ENCODE data around the gene ACTL6B.

Gene ACTL6B

DNA sequence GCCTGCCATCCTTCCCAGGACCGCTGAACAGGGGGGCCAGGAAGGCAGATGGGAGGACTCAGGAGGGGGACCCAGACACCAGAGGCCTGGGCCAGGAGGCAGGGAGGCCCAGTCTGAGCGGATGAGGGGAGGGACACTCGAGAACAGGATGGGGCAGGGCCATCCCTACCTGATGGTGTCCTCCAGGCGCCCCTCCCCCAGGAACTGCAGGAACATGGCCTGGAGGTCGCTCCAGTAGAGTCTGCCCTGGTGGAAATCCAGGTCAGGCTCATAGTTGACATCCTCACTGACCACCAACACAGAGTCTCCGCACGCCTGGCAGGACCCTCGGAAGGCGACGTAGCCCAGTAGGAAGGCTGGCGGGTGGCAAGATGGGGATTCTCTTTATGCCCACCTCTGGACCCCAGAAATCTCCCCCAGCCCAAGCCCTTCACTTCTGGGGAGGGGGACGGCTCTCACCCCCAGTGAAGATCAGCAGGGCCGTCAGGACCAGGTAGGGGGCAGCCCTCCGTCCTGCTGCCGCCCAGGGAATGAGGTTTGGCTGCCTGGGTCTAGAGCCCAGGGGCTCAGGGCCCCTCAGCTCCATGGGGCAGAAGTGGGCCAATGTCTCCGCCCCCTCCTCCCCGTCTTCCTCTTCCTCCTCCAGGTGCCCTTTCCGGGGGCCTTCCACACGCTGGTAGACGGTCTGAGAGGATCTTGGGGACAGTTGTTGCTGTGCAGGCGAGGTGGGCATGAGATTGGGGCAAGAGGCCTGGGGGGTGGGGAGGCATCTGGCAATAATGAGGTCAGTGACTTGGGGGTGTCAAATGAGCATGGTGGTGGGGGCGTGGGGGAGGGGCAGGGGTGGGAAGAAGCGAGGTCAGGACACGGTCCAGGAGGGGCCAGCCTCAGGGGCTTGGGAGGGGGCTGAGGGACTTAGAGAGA, 15.5 kb downstream of the ACTL6B start:
- H3K27ac ChIP-seq = no peak overlapping the region
- TF ChIP-seq, protein P1, sequence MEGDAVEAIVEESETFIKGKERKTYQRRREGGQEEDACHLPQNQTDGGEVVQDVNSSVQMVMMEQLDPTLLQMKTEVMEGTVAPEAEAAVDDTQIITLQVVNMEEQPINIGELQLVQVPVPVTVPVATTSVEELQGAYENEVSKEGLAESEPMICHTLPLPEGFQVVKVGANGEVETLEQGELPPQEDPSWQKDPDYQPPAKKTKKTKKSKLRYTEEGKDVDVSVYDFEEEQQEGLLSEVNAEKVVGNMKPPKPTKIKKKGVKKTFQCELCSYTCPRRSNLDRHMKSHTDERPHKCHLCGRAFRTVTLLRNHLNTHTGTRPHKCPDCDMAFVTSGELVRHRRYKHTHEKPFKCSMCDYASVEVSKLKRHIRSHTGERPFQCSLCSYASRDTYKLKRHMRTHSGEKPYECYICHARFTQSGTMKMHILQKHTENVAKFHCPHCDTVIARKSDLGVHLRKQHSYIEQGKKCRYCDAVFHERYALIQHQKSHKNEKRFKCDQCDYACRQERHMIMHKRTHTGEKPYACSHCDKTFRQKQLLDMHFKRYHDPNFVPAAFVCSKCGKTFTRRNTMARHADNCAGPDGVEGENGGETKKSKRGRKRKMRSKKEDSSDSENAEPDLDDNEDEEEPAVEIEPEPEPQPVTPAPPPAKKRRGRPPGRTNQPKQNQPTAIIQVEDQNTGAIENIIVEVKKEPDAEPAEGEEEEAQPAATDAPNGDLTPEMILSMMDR (IDR thresholded peaks at IDR 0.05) = no peak
- no peak for TF ChIP-seq ZFX (IDR thresholded peaks at IDR 0.05; ENCODE audit: borderline replicate concordance)

DNA sequence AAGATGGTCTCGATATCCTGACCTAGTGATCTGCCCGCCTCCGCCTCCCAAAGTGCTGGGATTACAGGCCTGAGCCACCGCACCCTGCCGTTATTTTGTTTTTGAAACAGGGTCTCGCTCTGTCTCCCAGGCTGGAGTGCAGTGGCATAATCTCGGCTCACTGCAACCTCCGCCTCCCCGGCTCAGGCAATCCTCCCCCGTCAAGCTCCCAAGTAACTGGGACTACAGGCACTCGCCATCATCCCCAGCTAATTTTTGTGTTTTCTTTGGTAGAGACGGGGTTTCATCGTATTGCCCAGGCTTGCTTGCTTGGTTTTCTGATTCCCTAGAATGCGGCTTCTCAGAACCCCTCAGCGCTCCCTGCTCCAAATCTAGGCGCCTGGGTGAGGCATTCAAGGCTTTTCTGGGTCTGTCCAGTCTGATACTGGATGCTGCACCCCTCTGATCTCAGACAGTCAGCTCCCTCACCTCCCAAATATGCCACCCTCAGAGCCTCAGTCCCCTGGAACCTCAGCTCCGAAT, 16.2 kb downstream of the ACTL6B start:
- TF ChIP-seq ZFX (IDR thresholded peaks at IDR 0.05; ENCODE audit: borderline replicate concordance) = no peak
- TF ChIP-seq, protein P1 (IDR thresholded peaks at IDR 0.05) = no peak
- H3K27ac ChIP-seq = no peak overlapping the region

DNA sequence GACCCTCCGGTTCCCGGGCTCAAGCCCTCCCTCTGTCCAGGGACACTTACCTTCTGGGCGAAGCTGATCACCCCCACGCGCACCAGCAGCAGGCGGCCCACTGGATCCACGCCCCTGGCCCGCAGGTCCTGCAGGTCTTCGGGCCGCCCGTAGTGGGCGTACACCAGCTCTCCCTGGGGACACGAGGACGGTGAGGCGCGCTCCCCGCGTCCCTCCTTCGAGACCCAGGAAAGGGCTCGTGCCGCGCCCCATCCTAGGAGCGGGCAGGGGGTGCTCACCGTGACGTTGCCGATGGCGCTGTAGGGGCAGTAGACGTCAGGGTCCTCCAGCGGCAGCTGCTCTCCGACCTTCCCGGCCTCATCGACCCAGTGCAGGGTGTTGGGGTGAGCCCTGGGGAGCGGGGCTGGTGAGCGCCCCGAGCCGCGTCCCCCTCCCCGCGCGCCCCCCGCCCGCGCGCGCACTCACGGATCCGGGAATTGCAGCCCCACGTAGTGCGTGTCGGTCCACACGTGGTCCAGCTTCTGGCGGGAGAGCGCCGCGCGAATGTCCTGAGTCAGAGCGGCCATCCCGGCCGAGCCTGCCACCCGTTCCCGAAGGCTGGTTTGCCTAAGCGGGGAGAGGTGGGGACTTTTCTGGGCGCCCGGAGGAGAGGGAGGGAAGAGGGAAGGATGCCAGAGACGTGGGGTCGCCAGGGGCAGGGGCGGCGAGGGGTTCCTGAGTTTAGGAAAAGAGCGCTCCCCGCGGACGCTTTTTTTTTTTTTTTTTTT, 23.1 kb downstream of the ACTL6B start:
- H3K27ac ChIP-seq = peak overlapping the region; percentile 83
- no peak for TF ChIP-seq ZFX (IDR thresholded peaks at IDR 0.05; ENCODE audit: borderline replicate concordance)
- TF ChIP-seq, protein P1 (IDR thresholded peaks at IDR 0.05) = peak; percentile 59

GRCh38 chr7:100630066-100630465, 26.2 kb downstream of the ACTL6B start:
- TF ChIP-seq, protein P1 (IDR thresholded peaks at IDR 0.05) = no peak
- no peak for TF ChIP-seq ZFX (IDR thresholded peaks at IDR 0.05; ENCODE audit: borderline replicate concordance)

GRCh38 chr7:100629117-100629716, 27.0 kb downstream of the ACTL6B start:
- peak overlapping the region; percentile 44 for H3K27ac ChIP-seq
- TF ChIP-seq, protein P1 (IDR thresholded peaks at IDR 0.05) = peak; percentile 59
- TF ChIP-seq ZFX (IDR thresholded peaks at IDR 0.05; ENCODE audit: borderline replicate concordance) = no peak

More at GRCh38 chr7:100630066-100630465, 26.2 kb downstream of the ACTL6B start:
- H3K27ac ChIP-seq = peak overlapping the region; percentile 44; the same call in 1 of the 2 replicates

DNA sequence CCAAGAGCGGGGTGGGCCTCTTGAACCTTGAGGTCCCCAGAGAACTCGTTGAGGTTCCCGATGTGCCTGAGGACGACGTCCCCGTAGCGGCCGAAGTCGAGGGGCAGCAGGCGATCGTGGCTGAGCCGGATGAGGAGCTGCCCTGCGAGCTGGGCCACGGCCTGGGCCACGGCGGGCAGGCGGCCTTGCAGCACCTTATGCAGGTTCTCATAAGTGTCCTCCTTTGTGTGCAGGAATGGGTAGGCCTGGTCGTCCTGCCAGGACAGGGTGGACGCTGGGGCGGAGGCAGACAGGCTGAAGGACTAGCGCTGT, 29.1 kb downstream of the ACTL6B start:
- peak overlapping the region; percentile 77 for H3K27ac ChIP-seq
- no peak for TF ChIP-seq ZFX (IDR thresholded peaks at IDR 0.05; ENCODE audit: borderline replicate concordance)
- TF ChIP-seq, protein P1 (IDR thresholded peaks at IDR 0.05) = no peak

Measured in 22Rv1 (cell line).